A673 (cell line): Measurements from ENCODE around the gene NXNL2.

Source experiments
- EZH2 ChIP-seq: fragments of 200-600 bp; sonication (generic); IDR thresholded peaks from 2 replicates; pipeline ENCODE4 v1.6.1; 2017; ENCODE audit warnings: borderline replicate concordance, low read depth, mild to moderate bottlenecking, mixed read lengths, antibody characterized with exemption, low read length; ENCODE audit not compliant: poor library complexity, severe bottlenecking
- TF ChIP-seq, protein P1 (sequence below): fragments of 300-800, 200-600 bp; sonication (generic); conservative IDR thresholded peaks from 2 replicates; pipeline ENCODE4 v1.5.1; 2017; ENCODE audit warnings: low read depth, mild to moderate bottlenecking, antibody characterized with exemption, low read length, moderate library complexity, mixed read lengths

- TF ChIP-seq, protein P1, sequence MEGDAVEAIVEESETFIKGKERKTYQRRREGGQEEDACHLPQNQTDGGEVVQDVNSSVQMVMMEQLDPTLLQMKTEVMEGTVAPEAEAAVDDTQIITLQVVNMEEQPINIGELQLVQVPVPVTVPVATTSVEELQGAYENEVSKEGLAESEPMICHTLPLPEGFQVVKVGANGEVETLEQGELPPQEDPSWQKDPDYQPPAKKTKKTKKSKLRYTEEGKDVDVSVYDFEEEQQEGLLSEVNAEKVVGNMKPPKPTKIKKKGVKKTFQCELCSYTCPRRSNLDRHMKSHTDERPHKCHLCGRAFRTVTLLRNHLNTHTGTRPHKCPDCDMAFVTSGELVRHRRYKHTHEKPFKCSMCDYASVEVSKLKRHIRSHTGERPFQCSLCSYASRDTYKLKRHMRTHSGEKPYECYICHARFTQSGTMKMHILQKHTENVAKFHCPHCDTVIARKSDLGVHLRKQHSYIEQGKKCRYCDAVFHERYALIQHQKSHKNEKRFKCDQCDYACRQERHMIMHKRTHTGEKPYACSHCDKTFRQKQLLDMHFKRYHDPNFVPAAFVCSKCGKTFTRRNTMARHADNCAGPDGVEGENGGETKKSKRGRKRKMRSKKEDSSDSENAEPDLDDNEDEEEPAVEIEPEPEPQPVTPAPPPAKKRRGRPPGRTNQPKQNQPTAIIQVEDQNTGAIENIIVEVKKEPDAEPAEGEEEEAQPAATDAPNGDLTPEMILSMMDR, result no peak
- no peak for TF ChIP-seq EZH2
Observed at GRCh38 chr9:88551546-88552137, 16.7 kb downstream of the NXNL2 start.
